Measurements from ENCODE around the gene PBX4. TPM values are rescaled to one million over a fixed set of nuclear protein-coding genes. Genes with fewer than 3 reads are reported as not detected.

PBX4 gene
- total and polyA plus RNA-seq, 4 donors, result 4.3 to 13.6 (median 8.4) TPM

DNA sequence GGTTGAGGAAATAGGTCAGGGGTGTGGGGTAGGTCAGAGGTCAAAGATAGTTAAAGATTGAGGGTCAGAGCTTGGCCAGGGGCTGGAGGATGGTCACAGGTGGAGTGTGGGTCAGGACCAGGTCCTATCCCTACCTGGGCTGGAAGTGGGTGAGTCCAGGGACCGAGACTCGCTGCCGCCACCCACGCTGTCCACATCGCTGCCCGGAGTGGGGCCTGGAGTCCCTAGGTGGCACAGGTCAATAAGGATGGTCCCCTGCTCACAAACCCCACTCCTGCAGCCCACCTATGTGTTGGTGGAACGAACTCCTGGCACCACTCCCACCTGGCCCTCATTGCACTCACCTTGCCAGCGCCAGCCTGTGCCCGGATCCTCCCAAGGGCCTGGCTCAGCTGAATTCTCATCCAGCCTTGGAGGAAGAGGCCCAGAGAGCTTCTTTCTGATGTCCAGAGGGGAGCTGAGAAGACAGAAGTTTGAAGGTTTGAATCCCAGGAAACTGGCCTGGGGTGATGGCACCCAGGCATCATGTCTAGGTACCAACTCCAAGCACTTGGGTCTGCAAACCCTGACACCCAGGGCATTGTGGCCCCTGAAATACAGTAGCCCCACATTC lies 18.2 kb upstream of the PBX4 start:
- no peaks in the 10 kb centered on the region for H3K27me3 ChIP-seq (ENCODE audit: control insufficient read depth, insufficient read depth, low read length)
- no peak for DNase-seq (ENCODE audit: low read depth in 4 of 6, low spot score in 6 of 6)
- no peaks in the 10 kb centered on the region for H3K9me3 ChIP-seq (ENCODE audit: control insufficient read depth, insufficient read depth, low read length)
- no peaks in the 10 kb centered on the region for H3K4me1 ChIP-seq (ENCODE audit: control insufficient read depth, insufficient read depth, low read length)
- peaks cover 55% of the 10 kb centered on the region for H3K36me3 ChIP-seq (ENCODE audit: control insufficient read depth, insufficient read depth, low read length)
- H3K4me3 ChIP-seq (ENCODE audit: low read depth, low read length), result no peak overlapping the region
- WGBS (ENCODE audit: insufficient coverage), result 97% methylated on average over 5 of the region's 9 CpGs
- no peak overlapping the region for H3K27ac ChIP-seq (ENCODE audit: low read depth, low read length)

GRCh38 chr19:19635313-19635702 lies 16.8 kb upstream of the PBX4 start:
- Histone ChIP-seq H3K27ac (ENCODE audit: low read depth, low read length) (no peak overlapping the region), H3K27me3 (ENCODE audit: control insufficient read depth, insufficient read depth, low read length) (no peaks in the 10 kb centered on the region), H3K36me3 (ENCODE audit: control insufficient read depth, insufficient read depth, low read length) (peaks cover 62% of the 10 kb centered on the region), H3K4me3 (ENCODE audit: low read depth, low read length) (no peak overlapping the region), H3K9me3 (ENCODE audit: control insufficient read depth, insufficient read depth, low read length) (no peaks in the 10 kb centered on the region), H3K4me1 (ENCODE audit: control insufficient read depth, insufficient read depth, low read length) (no peaks in the 10 kb centered on the region)
- DNase-seq (ENCODE audit: low read depth in 4 of 6, low spot score in 6 of 6), result no peak
- WGBS (ENCODE audit: insufficient coverage), result 93% methylated on average over 13 of the region's 14 CpGs

- H3K9me3 ChIP-seq (ENCODE audit: control insufficient read depth, insufficient read depth, low read length), result no peaks in the 10 kb centered on the region
- no peak overlapping the region for H3K4me3 ChIP-seq (ENCODE audit: low read depth, low read length)
- H3K4me1 ChIP-seq (ENCODE audit: control insufficient read depth, insufficient read depth, low read length), result no peaks in the 10 kb centered on the region
- 93% methylated on average over 36 of the region's 36 CpGs for WGBS (ENCODE audit: insufficient coverage)
- no peaks in the 10 kb centered on the region for H3K27me3 ChIP-seq (ENCODE audit: control insufficient read depth, insufficient read depth, low read length)
- DNase-seq (ENCODE audit: low read depth in 4 of 6, low spot score in 6 of 6), result no peak
- peaks cover 66% of the 10 kb centered on the region for H3K36me3 ChIP-seq (ENCODE audit: control insufficient read depth, insufficient read depth, low read length)
- H3K27ac ChIP-seq (ENCODE audit: low read depth, low read length), result no peak overlapping the region
These were observed 16.2 kb upstream of the PBX4 start for GRCh38 chr19:19634516-19635312.

GRCh38 chr19:19633711-19634515 lies 15.4 kb upstream of the PBX4 start:
- Histone ChIP-seq H3K4me3 (ENCODE audit: low read depth, low read length) (no peak overlapping the region), H3K27ac (ENCODE audit: low read depth, low read length) (no peak overlapping the region), H3K9me3 (ENCODE audit: control insufficient read depth, insufficient read depth, low read length) (no peaks in the 10 kb centered on the region), H3K4me1 (ENCODE audit: control insufficient read depth, insufficient read depth, low read length) (peaks cover 2% of the 10 kb centered on the region), H3K36me3 (ENCODE audit: control insufficient read depth, insufficient read depth, low read length) (peaks cover 69% of the 10 kb centered on the region), H3K27me3 (ENCODE audit: control insufficient read depth, insufficient read depth, low read length) (no peaks in the 10 kb centered on the region)
- DNase-seq (ENCODE audit: low read depth in 4 of 6, low spot score in 6 of 6), result no peak
- 89% methylated on average over 22 of the region's 22 CpGs for WGBS (ENCODE audit: insufficient coverage)

DNA sequence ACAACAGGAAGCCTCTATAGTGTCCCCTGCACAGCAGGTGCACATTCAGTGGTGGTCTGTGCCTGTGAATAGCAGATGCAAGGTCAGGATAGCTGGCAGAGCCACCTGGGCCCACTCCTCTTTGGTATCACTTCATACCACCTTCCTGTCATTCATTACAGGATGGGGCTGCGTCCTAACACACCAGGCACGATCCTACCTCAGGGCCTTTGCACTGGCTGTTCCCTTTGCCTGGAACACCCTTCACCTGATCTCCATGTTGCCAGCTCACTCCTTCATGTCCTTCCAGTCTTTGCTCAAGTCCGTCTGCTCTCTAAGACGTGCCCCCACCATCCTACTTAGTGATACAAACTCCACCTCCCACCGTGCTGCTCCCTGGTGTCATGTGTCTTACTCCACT lies 14.2 kb upstream of the PBX4 start:
- Histone ChIP-seq H3K27me3 (ENCODE audit: control insufficient read depth, insufficient read depth, low read length) (no peaks in the 10 kb centered on the region), H3K36me3 (ENCODE audit: control insufficient read depth, insufficient read depth, low read length) (peaks cover 61% of the 10 kb centered on the region), H3K9me3 (ENCODE audit: control insufficient read depth, insufficient read depth, low read length) (no peaks in the 10 kb centered on the region), H3K4me3 (ENCODE audit: low read depth, low read length) (no peak overlapping the region), H3K4me1 (ENCODE audit: control insufficient read depth, insufficient read depth, low read length) (peaks cover 8% of the 10 kb centered on the region), H3K27ac (ENCODE audit: low read depth, low read length) (no peak overlapping the region)
- WGBS (ENCODE audit: insufficient coverage), result 86% methylated on average over 5 of the region's 5 CpGs
- DNase-seq (ENCODE audit: low read depth in 4 of 6, low spot score in 6 of 6), result no peak

DNA sequence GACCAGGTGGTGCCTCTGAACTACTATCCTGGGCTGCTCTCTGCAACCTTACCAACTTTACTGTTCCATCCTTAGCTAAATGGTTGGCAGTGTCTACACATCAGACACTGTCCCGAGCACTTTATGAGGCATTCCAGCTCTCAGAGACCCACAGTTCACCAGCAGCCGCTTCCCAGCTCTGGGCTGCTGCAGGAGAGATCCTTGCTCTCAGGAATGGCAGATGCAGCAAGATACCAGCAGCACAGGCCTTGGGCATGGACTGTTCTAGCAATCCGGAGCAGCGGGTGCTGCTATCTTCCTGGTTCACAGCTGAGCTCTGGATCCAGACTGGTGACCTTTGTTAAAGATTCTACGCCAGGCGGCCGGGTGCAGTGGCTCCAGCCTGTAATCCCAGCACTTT lies 12.9 kb upstream of the PBX4 start:
- Histone ChIP-seq H3K4me3 (ENCODE audit: low read depth, low read length) (no peak overlapping the region), H3K36me3 (ENCODE audit: control insufficient read depth, insufficient read depth, low read length) (peaks cover 56% of the 10 kb centered on the region), H3K27ac (ENCODE audit: low read depth, low read length) (no peak overlapping the region), H3K27me3 (ENCODE audit: control insufficient read depth, insufficient read depth, low read length) (no peaks in the 10 kb centered on the region), H3K9me3 (ENCODE audit: control insufficient read depth, insufficient read depth, low read length) (no peaks in the 10 kb centered on the region), H3K4me1 (ENCODE audit: control insufficient read depth, insufficient read depth, low read length) (peaks cover 21% of the 10 kb centered on the region)
- 90% methylated on average over 4 of the region's 7 CpGs for WGBS (ENCODE audit: insufficient coverage)
- no peak for DNase-seq (ENCODE audit: low read depth in 4 of 6, low spot score in 6 of 6)

DNA sequence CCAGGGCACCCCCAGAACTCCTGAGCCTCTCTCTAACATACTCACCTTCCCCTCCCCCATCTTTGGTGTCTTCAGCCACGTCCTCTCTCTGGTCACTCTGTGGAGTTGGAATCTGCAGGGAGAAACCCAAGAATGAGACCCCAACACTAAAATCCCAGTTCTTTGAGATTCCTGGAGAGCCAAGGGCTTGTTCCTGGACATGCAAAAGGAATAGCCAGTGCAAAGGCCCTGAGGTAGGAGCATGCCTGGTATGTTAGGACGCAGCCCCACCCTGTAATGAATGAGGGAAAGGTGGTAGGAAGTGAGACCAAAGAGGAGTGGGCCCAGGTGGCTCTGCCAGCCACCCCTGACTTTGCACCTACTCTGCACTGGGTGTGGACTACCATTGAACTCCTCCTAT lies 11.9 kb upstream of the PBX4 start:
- no peaks in the 10 kb centered on the region for H3K27me3 ChIP-seq (ENCODE audit: control insufficient read depth, insufficient read depth, low read length)
- no peak overlapping the region for H3K4me3 ChIP-seq (ENCODE audit: low read depth, low read length)
- H3K27ac ChIP-seq (ENCODE audit: low read depth, low read length), result no peak overlapping the region
- H3K4me1 ChIP-seq (ENCODE audit: control insufficient read depth, insufficient read depth, low read length), result peaks cover 23% of the 10 kb centered on the region
- no peaks in the 10 kb centered on the region for H3K9me3 ChIP-seq (ENCODE audit: control insufficient read depth, insufficient read depth, low read length)
- no CpG with 5 or more reads among the region's 2 CpGs for WGBS (ENCODE audit: insufficient coverage)
- peaks cover 53% of the 10 kb centered on the region for H3K36me3 ChIP-seq (ENCODE audit: control insufficient read depth, insufficient read depth, low read length)
- no peak for DNase-seq (ENCODE audit: low read depth in 4 of 6, low spot score in 6 of 6)

- no peaks in the 10 kb centered on the region for H3K27me3 ChIP-seq (ENCODE audit: control insufficient read depth, insufficient read depth, low read length)
- WGBS (ENCODE audit: insufficient coverage), result 96% methylated on average over 11 of the region's 11 CpGs
- H3K36me3 ChIP-seq (ENCODE audit: control insufficient read depth, insufficient read depth, low read length), result peaks cover 49% of the 10 kb centered on the region
- DNase-seq (ENCODE audit: low read depth in 4 of 6, low spot score in 6 of 6), result no peak
- no peak overlapping the region for H3K27ac ChIP-seq (ENCODE audit: low read depth, low read length)
- H3K4me3 ChIP-seq (ENCODE audit: low read depth, low read length), result no peak overlapping the region
- no peaks in the 10 kb centered on the region for H3K9me3 ChIP-seq (ENCODE audit: control insufficient read depth, insufficient read depth, low read length)
- peaks cover 23% of the 10 kb centered on the region for H3K4me1 ChIP-seq (ENCODE audit: control insufficient read depth, insufficient read depth, low read length)
These were observed 11.6 kb upstream of the PBX4 start for GRCh38 chr19:19630062-19630414.

GRCh38 chr19:19628501-19629134 lies 10.1 kb upstream of the PBX4 start:
- H3K27me3 ChIP-seq (ENCODE audit: control insufficient read depth, insufficient read depth, low read length), result no peaks in the 10 kb centered on the region
- peak in 4 of 6 donors; percentile 64 to 98 (median 85) for DNase-seq (ENCODE audit: low read depth in 4 of 6, low spot score in 6 of 6)
- no peaks in the 10 kb centered on the region for H3K9me3 ChIP-seq (ENCODE audit: control insufficient read depth, insufficient read depth, low read length)
- peaks cover 23% of the 10 kb centered on the region for H3K4me1 ChIP-seq (ENCODE audit: control insufficient read depth, insufficient read depth, low read length)
- H3K4me3 ChIP-seq (ENCODE audit: low read depth, low read length), result peak overlapping the region; percentile 44
- H3K27ac ChIP-seq (ENCODE audit: low read depth, low read length), result no peak overlapping the region
- peaks cover 48% of the 10 kb centered on the region for H3K36me3 ChIP-seq (ENCODE audit: control insufficient read depth, insufficient read depth, low read length)
- WGBS (ENCODE audit: insufficient coverage), result 5% methylated on average over 46 of the region's 51 CpGs
